BLaER1 (cell line): Measurements from ENCODE around the gene LOX.

Experiments
- H3K27ac ChIP-seq: shearing (Covaris generic); formaldehyde crosslinking; 2 replicates; pipeline ENCODE4 v1.8.1; 2022
- H3K27me3 ChIP-seq: shearing (Covaris generic); formaldehyde crosslinking; 2 replicates; pipeline ENCODE4 v1.8.1; 2022
- H3K36me3 ChIP-seq: shearing (Covaris generic); formaldehyde crosslinking; 2 replicates; pipeline ENCODE4 v1.8.1; 2022
- H3K4me1 ChIP-seq: shearing (Covaris generic); formaldehyde crosslinking; 2 replicates; pipeline ENCODE4 v1.8.1; 2022
- H3K4me2 ChIP-seq: shearing (Covaris generic); formaldehyde crosslinking; 2 replicates; pipeline ENCODE4 v1.8.1; 2022
- H3K4me3 ChIP-seq: shearing (Covaris generic); formaldehyde crosslinking; 2 replicates; pipeline ENCODE4 v1.8.1; 2022
- H3K9ac ChIP-seq: shearing (Covaris generic); formaldehyde crosslinking; 2 replicates; pipeline ENCODE4 v1.8.1; 2022
- H3K9me3 ChIP-seq: shearing (Covaris generic); formaldehyde crosslinking; 2 replicates; pipeline ENCODE4 v1.8.1; 2022
- H4K20me1 ChIP-seq: shearing (Covaris generic); formaldehyde crosslinking; 2 replicates; pipeline ENCODE4 v1.8.1; 2022
- Cebpa-rat ChIP-seq: shearing (Covaris generic); IDR thresholded peaks from 2 replicates; pipeline ENCODE4 v1.8.1; 2022

Gene LOX

GRCh38 chr5:122118356-122118948 is 40.4 kb upstream of the LOX start:
- TF ChIP-seq Cebpa-rat, result no peak
- Histone ChIP-seq H3K36me3 (no peaks in the 10 kb centered on the region), H3K9me3 (no peaks in the 10 kb centered on the region), H4K20me1 (no peaks in the 10 kb centered on the region), H3K4me1 (no peaks in the 10 kb centered on the region), H3K4me3 (no peak overlapping the region), H3K27me3 (no peaks in the 10 kb centered on the region), H3K9ac (no peak overlapping the region), H3K4me2 (no peak overlapping the region), H3K27ac (no peak overlapping the region)

GRCh38 chr5:122114501-122114900 is 36.4 kb upstream of the LOX start:
- Histone ChIP-seq H3K27me3 (no peaks in the 10 kb centered on the region), H3K36me3 (no peaks in the 10 kb centered on the region), H3K4me1 (no peaks in the 10 kb centered on the region), H3K4me3 (no peak overlapping the region), H4K20me1 (no peaks in the 10 kb centered on the region), H3K27ac (no peak overlapping the region), H3K4me2 (no peak overlapping the region), H3K9ac (no peak overlapping the region), H3K9me3 (no peaks in the 10 kb centered on the region)
- TF ChIP-seq Cebpa-rat, result no peak

GRCh38 chr5:122112733-122113558 is 34.9 kb upstream of the LOX start:
- no peaks in the 10 kb centered on the region for H3K9me3 ChIP-seq
- H3K27ac ChIP-seq, result no peak overlapping the region
- no peaks in the 10 kb centered on the region for H3K27me3 ChIP-seq
- no peak overlapping the region for H3K4me3 ChIP-seq
- no peak overlapping the region for H3K9ac ChIP-seq
- H4K20me1 ChIP-seq, result no peaks in the 10 kb centered on the region
- no peaks in the 10 kb centered on the region for H3K4me1 ChIP-seq
- H3K36me3 ChIP-seq, result no peaks in the 10 kb centered on the region
- no peak overlapping the region for H3K4me2 ChIP-seq
- TF ChIP-seq Cebpa-rat, result no peak

GRCh38 chr5:122112063-122112462 is 34.0 kb upstream of the LOX start:
- Histone ChIP-seq H3K4me2 (no peak overlapping the region), H3K27me3 (no peaks in the 10 kb centered on the region), H3K9ac (no peak overlapping the region), H4K20me1 (no peaks in the 10 kb centered on the region), H3K4me3 (no peak overlapping the region), H3K4me1 (no peaks in the 10 kb centered on the region), H3K36me3 (no peaks in the 10 kb centered on the region), H3K9me3 (no peaks in the 10 kb centered on the region), H3K27ac (no peak overlapping the region)
- no peak for TF ChIP-seq Cebpa-rat

GRCh38 chr5:122111460-122111859 is 33.4 kb upstream of the LOX start:
- H3K27me3 ChIP-seq, result no peaks in the 10 kb centered on the region
- H3K9ac ChIP-seq, result no peak overlapping the region
- no peak for TF ChIP-seq Cebpa-rat
- no peaks in the 10 kb centered on the region for H4K20me1 ChIP-seq
- H3K27ac ChIP-seq, result no peak overlapping the region
- H3K36me3 ChIP-seq, result no peaks in the 10 kb centered on the region
- no peak overlapping the region for H3K4me3 ChIP-seq
- H3K4me1 ChIP-seq, result no peaks in the 10 kb centered on the region
- no peak overlapping the region for H3K4me2 ChIP-seq
- H3K9me3 ChIP-seq, result no peaks in the 10 kb centered on the region

- Histone ChIP-seq H3K9me3 (no peaks in the 10 kb centered on the region), H4K20me1 (no peaks in the 10 kb centered on the region), H3K9ac (no peak overlapping the region), H3K4me3 (no peak overlapping the region), H3K27me3 (no peaks in the 10 kb centered on the region), H3K4me1 (no peaks in the 10 kb centered on the region), H3K27ac (no peak overlapping the region), H3K36me3 (no peaks in the 10 kb centered on the region), H3K4me2 (no peak overlapping the region)
- TF ChIP-seq Cebpa-rat, result no peak
Measured at GRCh38 chr5:122110987-122111386, 32.9 kb upstream of the LOX start.

- no peaks in the 10 kb centered on the region for H4K20me1 ChIP-seq
- no peaks in the 10 kb centered on the region for H3K9me3 ChIP-seq
- no peak for TF ChIP-seq Cebpa-rat
- no peak overlapping the region for H3K27ac ChIP-seq
- no peaks in the 10 kb centered on the region for H3K27me3 ChIP-seq
- no peaks in the 10 kb centered on the region for H3K4me1 ChIP-seq
- no peak overlapping the region for H3K4me2 ChIP-seq
- no peaks in the 10 kb centered on the region for H3K36me3 ChIP-seq
- no peak overlapping the region for H3K9ac ChIP-seq
- no peak overlapping the region for H3K4me3 ChIP-seq
Measured at GRCh38 chr5:122107016-122107415, 29.0 kb upstream of the LOX start.

GRCh38 chr5:122105909-122106308 is 27.9 kb upstream of the LOX start:
- Histone ChIP-seq H3K27me3 (no peaks in the 10 kb centered on the region), H4K20me1 (no peaks in the 10 kb centered on the region), H3K9me3 (no peaks in the 10 kb centered on the region), H3K4me2 (no peak overlapping the region), H3K4me3 (no peak overlapping the region), H3K4me1 (no peaks in the 10 kb centered on the region), H3K9ac (no peak overlapping the region), H3K36me3 (no peaks in the 10 kb centered on the region), H3K27ac (no peak overlapping the region)
- TF ChIP-seq Cebpa-rat, result no peak

- Histone ChIP-seq H3K9me3 (no peaks in the 10 kb centered on the region), H3K9ac (no peak overlapping the region), H3K36me3 (no peaks in the 10 kb centered on the region), H3K27me3 (no peaks in the 10 kb centered on the region), H3K4me2 (no peak overlapping the region), H3K4me1 (no peaks in the 10 kb centered on the region), H3K27ac (no peak overlapping the region), H3K4me3 (no peak overlapping the region), H4K20me1 (no peaks in the 10 kb centered on the region)
- no peak for TF ChIP-seq Cebpa-rat
Measured at GRCh38 chr5:122102825-122103224, 24.8 kb upstream of the LOX start.

GRCh38 chr5:122101636-122102285 is 23.7 kb upstream of the LOX start:
- H3K9me3 ChIP-seq, result no peaks in the 10 kb centered on the region
- no peaks in the 10 kb centered on the region for H3K4me1 ChIP-seq
- no peak overlapping the region for H3K4me3 ChIP-seq
- no peak overlapping the region for H3K27ac ChIP-seq
- H3K4me2 ChIP-seq, result no peak overlapping the region
- no peaks in the 10 kb centered on the region for H3K36me3 ChIP-seq
- TF ChIP-seq Cebpa-rat, result no peak
- H3K9ac ChIP-seq, result no peak overlapping the region
- H3K27me3 ChIP-seq, result no peaks in the 10 kb centered on the region
- H4K20me1 ChIP-seq, result no peaks in the 10 kb centered on the region
